PC-3 (cell line): ENCODE measurements around the gene OMG.

Experiments used
- EZH2 ChIP-seq: fragments of 300-600 bp; sonication (generic); IDR thresholded peaks from one replicate; pipeline ENCODE4 v1.6.1; 2017; ENCODE audit warnings: antibody characterized with exemption, mild to moderate bottlenecking, low read length; ENCODE audit not compliant: unreplicated experiment
- TF ChIP-seq, protein P1 (sequence below): fragments of 300-600 bp; sonication (generic); conservative IDR thresholded peaks from 2 replicates; pipeline ENCODE4 v1.5.1; 2017; ENCODE audit warnings: antibody characterized with exemption, low read depth, mild to moderate bottlenecking, low read length

DNA sequence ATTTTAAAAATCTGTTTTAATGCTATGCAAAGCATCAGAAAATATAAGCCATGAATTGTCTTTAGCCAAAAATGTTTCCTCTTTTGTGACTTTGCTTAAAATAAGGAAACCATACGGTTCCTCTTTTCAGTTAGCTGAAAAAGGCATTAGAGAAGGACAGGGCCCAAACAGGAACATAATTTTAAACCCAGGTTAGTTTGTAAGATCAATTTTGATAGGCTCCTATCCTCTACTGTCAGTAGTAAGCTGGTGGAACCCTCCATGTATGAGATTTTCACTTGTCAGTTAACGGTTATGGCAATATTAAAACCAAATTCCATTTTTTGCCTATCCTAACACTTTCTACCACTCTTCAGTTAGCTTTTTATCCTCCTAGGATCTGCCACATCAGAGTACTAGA is 12.5 kb upstream of the OMG start:
- TF ChIP-seq, protein P1, sequence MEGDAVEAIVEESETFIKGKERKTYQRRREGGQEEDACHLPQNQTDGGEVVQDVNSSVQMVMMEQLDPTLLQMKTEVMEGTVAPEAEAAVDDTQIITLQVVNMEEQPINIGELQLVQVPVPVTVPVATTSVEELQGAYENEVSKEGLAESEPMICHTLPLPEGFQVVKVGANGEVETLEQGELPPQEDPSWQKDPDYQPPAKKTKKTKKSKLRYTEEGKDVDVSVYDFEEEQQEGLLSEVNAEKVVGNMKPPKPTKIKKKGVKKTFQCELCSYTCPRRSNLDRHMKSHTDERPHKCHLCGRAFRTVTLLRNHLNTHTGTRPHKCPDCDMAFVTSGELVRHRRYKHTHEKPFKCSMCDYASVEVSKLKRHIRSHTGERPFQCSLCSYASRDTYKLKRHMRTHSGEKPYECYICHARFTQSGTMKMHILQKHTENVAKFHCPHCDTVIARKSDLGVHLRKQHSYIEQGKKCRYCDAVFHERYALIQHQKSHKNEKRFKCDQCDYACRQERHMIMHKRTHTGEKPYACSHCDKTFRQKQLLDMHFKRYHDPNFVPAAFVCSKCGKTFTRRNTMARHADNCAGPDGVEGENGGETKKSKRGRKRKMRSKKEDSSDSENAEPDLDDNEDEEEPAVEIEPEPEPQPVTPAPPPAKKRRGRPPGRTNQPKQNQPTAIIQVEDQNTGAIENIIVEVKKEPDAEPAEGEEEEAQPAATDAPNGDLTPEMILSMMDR, result no peak
- TF ChIP-seq EZH2, result no peak
